Central memory CD4-positive, alpha-beta T cell (primary cell): ENCODE results near the gene NAIF1.
"Not testable (repeated sequence)": the region's sequence is repeated elsewhere in the genome, so short reads cannot be mapped to it uniquely, and the experiment has no call there.

Experiments used
- DNase-seq: peaks from one replicate; pipeline ENCODE4 v3.0.0; 2022

NAIF1 gene

DNA sequence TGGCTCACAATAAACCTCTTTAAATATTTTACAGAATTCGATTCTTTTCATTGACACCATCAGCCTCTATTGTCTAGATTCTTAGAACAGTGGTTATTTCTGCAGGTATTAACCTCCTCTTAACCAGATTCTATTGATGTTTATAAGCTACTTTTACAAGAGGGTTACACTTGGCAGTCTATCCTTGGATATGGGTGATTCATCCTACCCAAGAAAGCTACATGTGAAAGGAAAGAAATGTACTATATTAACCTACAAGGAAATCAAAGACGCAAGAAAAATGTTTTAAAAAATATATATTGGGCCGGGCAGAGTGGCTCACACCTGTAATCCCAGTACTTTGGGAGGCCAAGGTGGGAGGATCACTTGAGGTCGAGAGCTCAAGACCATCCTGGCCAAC is 17.6 kb upstream of the NAIF1 start:
- no peak for DNase-seq

DNA sequence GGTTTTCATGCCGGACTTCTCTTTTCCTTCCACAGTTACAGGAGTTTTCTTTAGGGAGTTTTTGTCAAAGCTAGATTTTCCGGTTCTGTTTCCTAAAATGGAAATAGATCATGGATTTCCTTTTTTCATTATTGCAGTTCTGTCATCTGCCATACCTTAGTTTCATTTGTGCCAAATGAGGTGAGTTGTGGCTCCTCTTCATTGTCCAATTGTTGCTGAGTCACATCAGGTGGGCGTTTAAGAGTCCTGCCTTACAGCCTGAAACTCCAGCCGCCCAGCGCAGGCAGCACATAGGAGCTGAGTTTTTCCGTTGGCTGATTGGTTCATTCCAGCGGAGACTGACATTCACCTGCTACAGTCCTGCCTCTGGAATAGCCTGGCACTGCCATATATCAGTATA is 15.0 kb upstream of the NAIF1 start:
- no peak for DNase-seq

DNA sequence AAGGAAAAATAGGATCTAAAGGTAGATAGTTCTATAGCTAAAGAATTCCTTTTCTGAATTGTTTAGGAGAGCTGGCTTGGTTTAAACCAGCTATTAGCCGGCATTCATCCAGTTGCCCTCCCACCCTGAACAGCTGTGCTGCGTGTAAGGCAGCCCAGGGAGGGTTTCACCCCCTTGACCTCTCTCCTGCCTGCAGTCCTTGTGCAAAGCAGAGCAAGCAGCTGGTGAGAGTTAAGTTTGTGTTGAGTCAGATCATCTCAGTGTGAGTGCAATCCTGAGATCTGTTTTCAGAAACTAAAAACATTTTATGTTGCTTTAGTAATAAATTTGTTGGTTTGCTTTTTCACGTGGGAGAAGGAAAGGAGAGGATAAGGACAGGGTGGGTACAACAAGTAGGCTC is 13.9 kb upstream of the NAIF1 start:
- DNase-seq = no peak

DNA sequence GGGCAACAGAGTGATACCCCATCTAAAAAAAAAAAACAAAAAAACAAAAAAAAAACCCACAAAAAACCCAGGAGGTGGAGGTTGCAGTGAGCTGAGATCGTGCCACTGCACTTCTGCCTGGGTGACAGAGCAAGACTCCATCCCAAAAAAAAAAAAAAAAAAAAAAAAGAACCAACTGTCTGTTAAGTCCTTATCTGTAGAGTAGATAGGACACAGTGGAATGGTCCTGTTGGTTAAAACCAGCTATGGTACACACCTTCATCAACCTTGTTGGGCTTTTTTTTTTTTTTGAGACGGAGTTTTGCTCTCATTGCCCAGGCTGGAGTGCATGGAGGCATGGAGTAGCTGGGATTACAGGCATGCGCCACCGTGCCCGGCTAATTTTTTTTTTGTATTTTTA is 13.1 kb upstream of the NAIF1 start:
- no peak for DNase-seq

DNA sequence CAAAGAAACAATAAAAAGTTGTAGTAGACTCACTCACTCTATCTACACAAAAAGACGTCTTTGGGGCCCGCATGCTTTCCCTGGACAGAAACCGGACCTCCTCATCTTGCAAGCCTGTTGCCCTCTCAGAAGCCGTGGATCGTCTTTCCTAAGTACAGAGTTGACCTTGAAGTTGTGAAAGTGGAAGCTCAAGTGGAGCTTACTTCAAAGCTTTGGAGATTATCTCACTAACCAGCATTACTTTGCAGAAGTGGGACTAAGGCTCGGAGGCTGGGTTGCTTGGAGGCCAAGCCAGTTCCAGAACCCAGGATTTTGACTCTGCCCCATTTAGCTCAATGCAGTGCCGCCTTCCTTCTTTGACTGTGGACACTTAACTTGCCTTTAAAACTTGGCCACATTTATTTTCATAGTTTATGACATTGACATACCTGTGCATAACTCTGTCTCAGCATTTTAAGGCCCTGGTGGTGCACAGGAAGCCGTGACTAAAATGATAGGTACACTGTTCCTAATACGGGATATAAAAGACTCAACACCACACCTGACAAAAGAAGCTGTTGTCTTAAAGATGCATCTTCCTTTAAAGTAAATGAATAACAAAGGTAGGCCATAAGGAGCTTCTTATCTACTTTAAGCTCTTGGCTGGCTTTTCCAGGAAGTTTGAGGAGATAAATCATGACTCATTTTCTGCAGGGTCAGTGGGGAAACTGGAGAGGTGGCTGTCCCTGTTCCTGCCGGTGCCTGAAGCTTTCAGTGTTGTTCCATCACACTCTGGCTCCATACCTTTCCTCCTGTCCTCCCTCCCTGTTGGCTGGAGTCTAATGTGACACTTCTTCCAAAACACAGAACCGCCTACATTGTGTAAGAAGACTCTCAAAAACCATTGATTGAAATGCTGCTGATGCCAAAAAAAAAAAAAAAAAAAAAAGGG is 11.6 kb upstream of the NAIF1 start:
- no peak for DNase-seq

DNA sequence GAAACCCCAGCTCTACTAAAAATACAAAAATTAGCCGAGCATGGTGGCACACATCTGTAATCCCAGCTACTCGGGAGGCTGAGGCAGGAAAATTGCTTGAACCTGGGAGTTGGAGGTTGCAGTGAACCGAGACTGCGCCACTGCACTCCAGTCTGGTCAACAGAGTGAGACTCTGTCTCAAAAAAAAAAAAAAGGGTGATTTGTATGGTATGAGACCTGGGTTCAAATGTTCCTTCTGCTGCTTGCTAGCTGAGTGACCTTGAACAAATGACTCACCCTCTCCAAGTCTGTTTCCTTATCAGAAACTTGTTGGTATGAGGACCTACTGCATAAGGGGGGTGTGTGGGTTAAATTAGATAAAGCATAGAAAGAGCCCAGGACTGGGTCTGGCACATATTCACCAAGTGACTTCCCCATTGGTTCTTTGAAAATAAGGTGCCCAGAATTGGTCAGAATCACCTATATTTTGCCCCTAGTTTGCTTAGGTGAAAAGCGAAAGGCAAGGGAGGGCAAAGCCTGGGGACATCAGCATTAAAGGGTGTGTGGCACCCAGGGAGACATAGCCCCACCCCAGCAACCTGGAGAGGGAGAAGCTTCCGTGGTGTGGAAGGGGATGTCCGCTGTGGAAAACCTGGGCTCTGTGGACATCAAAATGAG is 10.9 kb upstream of the NAIF1 start:
- no peak for DNase-seq

DNA sequence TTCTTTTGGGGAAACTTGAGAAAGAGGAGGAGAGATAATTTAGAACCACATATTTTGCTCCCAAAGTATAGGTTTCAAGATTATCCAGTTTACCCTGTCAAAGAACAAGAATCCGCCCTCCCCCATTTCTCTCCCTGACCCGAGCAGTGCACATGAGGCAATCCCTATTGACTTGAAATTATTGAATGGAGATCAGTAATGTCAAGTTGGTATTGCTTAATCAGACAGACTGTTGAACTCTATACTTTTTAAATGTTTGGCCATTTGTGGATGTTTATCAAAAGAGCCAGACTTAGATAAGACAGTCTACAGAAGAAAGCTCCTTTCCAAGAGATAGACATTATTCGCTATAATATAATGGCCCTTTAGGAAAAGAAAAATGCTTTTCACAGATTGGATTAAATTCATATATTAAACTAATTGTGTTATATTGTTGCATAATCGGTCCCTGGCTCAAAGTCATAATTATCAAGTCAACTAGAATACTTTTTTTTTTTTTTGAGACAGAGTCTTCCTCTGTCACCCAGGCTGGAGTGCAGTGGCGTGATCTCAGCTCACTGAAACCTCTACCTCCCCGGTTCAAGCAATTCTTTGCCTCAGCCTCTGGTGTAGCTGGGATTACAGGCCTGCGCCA is 6.2 kb upstream of the NAIF1 start:
- DNase-seq = no peak

DNA sequence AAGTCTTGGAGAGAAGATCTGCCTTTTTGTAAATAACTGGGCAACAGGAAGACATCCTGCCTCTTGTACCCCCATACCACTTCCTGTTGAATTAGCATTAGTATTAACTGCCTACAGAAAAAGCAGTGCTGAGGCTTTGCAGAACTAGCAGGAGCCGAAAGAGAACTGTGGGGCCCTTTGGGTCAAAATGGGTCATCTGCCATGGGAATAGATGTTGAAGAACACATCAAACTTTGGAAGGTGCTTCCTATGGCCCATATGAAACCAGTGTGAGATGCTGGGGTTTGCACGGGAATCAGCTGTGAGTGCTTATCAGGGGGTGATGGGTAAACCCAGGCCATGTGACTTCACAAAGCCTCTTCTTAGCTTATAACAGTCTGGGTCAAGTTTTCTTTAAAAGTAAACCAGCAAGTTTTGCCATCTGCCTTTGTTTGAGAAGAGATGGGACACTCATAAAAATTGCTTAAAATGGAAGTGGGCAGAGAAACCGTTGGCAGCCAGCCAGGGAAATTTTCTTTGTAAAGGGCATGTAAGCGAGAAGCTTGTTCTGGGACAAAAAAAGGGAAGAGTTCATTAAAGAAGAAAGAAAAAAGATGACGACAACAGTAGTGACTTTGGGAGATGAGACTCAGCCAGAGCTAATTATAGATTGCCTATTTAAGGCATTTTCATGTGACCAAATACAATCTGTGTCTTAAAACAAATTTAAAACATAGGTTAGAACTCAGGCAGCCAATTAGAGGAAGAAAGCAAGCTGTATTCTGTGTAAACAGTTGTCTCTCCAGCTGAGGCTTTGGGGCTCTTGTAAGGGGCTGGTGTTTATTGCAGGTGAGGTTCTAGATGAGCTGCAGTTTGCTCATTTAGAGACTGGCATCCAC is 5.3 kb upstream of the NAIF1 start:
- DNase-seq = peak; percentile 46

DNA sequence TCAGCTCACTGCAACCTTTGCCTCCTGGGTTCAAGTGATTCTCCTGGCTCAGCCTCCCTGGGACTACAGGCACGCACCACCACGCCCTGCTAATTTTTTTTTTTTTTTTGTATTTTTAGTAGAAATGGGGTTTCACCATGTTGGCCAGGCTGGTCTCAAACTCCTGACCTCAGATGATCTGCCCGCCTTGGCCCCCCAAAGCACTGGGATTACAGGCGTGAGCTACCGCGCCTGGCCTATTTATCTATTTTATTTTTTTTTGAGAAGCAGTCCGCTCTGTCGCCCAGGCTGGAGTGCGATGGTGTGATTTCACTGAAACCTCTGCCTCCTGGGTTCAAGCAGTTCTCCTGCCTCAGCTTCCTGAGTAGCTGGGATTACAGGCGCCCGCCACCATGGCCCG is 4.4 kb upstream of the NAIF1 start:
- not testable (repeated sequence) for DNase-seq

DNA sequence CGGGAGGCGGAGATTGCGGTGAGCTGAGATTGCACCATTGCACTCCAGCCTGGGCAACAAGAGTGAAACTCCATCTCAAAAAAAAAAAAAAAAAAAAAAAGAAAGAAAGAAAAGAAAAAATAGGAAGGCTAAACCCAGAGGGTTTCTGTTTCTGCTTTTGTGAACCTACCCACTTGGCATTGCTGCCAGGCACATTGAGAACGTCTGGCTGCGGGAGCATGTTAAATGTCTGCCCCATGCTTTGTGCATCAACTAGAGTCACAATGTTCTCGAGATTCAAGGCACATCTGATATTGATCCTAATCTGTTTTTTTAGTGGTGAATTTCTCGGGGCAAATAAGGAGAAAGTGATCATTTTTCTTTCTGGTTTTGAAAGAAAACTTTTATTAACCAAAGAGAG is 3.8 kb upstream of the NAIF1 start:
- DNase-seq = no peak

DNA sequence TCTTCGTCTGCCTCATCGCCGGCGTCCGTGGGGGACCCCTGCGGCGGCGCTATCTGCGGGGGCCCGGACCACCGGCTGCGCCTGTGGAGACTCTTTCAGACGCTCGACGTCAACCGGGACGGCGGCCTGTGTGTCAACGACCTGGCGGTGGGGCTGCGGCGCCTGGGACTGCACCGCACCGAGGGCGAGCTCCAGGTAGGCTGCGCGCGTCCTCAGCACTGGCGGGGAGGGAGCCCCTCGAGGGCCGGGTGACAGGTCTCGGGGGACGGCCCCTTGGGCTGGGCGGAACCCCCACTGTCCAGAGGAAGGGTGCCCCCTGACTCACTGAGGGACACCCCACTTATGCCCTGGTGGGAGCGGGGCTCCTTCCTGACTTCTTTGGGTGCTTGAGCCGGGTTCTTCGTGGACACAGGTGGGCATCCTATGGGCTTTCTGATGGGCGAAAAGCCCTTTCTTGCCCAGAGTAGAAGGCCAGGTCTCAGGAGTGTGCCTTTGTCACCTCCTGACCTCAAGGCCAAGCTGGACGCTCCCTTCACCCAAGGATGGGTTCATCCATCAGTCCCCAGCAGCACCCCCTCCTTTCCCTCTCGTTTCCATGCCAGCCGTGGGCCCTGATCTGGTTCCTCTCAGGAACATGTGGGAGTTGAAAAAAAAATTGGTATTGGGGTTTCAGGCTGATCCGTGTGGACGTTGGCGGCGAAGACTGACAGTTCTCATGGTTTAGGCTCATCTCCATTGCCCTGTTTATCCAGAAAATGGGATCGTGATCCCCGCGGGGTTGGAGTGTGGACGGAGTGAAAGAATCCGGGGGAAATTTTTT is 1.5 kb upstream of the NAIF1 start:
- peak; percentile 34 for DNase-seq

DNA sequence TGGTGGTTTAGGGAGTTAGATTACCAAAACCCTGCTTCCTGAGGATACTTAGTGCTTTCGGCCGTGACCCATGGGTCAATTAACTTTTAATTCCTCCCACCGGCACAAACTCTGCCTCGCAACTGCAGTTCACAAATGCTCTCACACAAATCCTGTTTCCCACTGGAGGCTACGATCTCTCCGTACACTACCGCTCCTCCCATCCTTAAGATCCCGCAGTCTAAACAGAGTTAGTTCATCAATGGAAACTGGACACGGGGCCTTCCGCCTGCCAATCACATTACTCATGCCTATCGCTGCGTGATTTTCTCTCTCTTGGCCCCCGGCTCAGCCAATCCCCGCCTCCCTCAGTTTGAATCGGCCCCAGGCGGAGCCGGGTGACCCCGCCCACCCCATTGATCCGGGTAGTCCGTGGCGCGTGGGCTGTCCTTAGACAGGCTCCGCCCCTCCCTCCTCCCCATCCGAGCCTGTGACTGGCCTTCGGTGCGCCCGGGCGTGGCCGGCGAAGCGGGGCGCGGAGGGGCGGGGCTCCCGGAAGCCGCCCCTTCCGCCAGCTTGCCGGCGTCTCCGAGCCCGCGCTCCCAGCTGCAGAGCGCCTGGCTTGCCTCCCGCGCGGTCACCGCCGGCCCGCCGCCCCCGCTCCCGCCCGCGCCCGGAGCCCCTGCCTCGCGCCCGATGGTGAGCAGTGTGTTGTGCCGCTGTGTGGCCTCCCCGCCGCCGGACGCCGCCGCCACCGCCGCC is 695 bp upstream of the NAIF1 start, which contains the start of gene SLC25A25:
Gene SLC25A25 (plus strand): TSS at position 588 of the 741 bp plus-strand sequence. CDS start 88 bp downstream, at position 676.
- DNase-seq = peak; percentile 100

DNA sequence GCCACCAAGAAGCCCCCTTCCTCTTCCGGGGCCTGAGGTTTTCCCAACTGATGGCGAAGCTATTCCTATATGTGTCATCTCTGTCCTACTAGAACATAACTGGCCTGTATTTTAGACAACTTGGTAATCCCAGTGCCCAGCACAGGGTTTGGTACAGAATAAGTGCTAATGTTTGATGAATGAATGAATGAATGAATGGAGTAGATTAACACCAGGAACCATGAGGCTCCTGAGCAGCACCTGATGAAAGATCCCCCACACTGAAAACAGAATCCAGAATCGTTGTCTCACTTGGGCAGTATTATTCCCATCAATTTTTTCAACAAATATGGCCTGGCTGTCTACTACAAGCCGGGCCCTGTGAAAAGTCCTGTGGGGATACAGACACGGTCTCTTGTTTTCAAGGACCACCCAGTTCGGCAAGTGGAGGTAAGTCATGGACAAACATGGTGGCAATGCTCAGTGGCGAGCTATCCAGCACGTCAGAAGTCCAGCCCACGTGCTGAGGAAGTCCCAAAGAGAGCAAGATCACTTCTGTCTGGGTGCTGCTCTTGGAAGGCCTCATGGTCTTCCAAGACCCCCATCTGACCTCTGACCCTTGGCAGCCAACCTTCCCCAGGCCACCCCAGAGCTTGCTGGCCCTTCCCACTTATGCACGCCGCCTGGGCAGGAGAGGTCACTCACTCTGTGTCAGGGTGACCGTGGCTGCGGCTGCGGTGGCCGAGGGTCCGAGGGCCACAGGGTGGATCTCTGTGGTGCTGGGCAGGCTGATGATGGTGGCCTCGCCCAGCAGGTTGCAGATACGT is 1.0 kb downstream of the NAIF1 start:
- no peak for DNase-seq

DNA sequence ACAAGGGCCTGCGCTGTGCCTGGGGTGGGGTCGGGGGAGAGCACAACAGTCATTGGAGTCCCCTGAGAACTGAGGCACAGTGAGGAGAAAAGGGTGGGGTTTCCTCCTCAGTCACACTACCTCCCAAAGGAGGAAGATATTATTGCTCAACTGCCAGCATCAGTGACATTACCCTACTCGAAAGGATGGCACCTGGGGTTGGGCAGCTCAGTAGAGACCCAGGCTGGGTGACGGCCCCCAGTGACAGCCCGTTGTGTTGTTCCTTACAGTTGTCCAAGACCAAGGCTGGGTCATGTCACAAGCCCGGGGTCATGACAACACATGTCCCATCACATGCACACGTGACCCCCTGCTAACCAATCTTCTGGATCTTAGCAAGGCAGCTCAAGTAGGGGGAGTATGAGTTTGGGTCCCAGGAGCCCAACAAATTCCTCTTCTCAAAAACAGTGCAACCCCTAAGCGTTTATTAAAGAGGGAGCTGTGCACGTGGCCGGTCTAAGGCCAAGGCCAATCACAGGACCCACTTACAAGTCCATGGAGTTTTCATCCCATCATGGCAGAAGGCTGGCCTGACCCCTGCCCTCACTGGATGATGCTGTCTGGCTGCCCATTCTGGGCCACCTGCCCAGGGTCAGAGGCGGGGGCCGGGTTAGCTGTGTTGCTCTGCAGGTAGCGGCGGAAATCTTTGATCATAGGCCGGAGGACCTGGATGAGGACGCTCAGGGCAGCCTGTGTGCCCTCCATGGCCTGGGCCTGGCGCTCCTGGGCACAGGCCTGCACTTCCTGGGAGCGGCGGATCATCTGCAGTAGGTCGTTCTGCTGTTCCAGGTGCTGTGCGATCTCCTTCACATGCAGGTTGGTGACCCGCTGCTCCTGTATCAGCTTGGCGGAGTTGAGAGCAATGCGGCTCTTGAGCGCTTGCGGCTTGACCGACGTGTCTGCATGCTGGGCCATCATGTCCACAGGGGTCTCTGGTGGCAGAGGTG is 4.0 kb downstream of the NAIF1 start:
- DNase-seq = no peak

DNA sequence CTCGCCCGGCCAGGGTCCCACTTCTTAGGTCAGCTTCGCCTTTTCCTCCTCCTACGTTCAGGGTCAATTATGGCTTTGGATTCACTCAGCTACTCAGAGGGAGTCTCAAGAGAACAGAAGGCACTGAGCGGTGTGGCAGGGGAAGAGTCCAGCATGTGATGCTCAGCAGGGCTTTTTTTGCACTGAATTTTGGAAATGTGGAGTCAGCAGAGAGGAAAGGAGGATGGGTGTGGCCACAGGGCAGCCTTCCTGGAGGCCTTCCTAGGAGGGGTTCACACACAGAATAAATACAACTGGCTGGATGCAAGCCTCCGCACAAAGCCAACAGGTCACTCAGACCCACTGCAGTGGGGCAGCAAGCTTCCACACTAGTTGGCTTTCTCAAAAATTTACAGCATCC is 4.8 kb downstream of the NAIF1 start:
- no peak for DNase-seq

DNA sequence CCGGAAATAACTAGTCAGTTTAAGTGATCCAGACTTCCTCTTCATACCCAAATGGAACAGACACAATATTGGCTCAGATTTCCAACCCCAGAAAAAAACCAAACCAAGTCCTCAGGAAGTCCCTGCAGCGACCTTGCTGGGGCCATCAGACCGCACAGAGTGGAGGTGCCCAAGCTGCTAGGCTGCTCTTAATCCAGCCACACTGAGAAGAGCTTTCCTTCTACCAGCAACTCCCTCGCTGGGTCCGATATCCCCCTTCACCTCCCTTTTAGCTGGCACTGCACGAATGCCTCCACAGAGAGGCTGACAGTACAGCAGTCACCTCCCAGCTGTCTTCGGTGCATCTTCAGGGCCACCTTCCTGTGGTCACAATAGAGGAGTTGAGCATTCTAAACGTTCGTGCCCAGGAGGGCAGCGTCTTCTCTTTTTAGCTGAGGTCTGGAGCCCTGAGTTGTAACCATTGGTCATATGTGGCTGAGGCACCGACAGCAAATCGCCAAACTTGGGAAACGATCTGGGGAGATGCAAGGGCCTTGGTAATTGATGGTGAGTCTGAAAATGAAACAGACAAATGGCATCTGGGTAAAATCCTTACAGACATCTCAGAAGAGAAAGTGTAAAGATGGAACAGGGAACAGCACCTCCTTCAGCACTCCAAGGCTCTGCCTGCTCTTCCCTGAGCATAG is 5.7 kb downstream of the NAIF1 start:
- no peak for DNase-seq

DNA sequence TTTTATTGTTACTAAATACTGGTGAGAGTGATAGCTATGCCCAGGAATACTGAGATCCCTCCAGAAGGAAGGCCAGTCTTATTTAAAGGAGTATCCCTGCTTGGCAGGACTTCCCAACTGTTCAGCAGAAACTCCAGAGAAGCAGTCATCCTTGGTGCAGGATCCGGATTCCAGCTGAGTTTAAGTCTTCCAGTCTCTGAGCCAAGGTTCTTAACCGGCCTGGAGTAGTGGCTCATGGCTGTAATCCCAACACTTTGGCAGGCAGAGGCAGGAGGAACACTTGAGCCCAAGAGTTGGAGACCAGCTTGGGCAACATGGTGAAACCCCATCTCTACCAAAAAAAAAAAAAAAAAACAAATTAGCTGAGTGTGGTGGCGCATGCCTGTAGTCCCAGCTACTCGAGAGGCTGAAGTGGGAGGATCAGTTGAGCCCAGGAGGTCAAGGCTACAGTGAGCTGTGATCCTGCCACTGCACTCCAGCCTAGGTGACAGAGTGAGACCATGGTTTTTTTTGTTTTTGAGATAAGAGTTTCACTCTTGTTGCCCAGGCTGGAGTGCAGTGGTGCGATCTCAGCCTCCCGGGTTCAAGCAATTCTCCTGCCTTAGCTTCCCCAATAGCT is 7.6 kb downstream of the NAIF1 start:
- DNase-seq = no peak
